Stimulated activated CD8-positive, alpha-beta memory T cell treated with anti-CD3 and anti-CD28 coated beads, Interleukin-2, amount 100 ng/mL, for 48 hours (primary cell): Measurements from ENCODE around the gene MIAT.
"Not testable (repeated sequence)": the region's sequence is repeated elsewhere in the genome, so short reads cannot be mapped to it uniquely, and the experiment has no call there.

Source experiments
- DNase-seq, 2 donors: peaks; one replicate each; pipeline ENCODE4 v3.0.0-alpha.2; 2020; ENCODE audit warnings: low read depth in 2 of 2

MIAT gene

DNA sequence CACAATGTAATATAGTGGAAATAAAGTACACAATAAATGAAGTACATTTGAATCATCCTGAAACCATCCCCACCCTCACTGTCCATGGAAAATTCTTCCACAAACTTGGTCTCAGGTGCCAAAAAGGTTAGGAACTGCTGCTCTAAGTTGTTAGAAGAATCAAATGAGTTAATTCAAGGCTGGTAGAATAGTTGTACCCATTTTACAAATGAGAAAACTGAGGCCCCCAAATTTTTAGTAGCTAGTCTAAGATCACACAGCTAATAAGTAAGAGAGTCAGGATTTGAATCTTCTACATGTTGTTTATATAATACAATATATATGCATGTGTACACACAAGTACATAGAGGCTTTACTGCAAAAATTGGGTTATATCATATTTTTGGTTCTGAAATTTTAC, 43.1 kb downstream of the MIAT start:
- DNase-seq: no peak

DNA sequence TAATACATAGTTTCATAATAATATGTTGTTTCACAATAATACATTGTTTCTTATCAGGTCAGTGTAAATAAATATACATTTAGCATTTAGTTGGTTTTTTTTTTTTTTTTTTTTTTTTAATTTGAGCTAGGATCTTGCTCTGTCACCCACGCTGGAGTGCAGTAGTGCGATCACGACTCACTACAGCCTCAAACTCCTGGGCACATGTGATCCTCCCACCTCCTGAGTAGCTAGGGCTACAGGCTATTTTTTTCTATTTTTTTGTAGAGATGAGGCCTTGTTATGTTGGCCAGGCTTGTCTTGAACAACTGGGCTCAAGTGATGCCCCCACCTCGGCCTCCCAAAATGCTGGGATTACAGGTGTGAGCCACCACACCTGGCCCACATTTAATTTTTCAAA, 43.5 kb downstream of the MIAT start:
- DNase-seq: no peak

DNA sequence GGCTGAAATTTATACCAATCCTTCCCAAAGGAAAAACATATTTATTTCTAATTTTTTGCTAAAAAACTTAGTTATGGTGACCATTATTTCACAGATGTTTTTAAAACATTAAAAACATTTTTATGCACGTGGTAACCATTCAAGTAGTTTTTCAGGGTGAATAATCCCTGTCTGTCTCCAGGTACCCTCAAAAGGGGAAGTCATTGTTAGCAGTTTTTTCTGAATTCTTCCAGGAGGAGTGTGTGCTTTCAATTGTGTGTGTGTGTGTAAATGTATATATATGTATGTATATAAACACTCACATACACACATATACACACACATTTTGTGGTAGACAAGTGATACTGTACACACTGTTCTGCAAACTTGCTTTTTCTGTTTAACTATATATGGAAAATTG, 43.9 kb downstream of the MIAT start:
- no peak for DNase-seq

DNA sequence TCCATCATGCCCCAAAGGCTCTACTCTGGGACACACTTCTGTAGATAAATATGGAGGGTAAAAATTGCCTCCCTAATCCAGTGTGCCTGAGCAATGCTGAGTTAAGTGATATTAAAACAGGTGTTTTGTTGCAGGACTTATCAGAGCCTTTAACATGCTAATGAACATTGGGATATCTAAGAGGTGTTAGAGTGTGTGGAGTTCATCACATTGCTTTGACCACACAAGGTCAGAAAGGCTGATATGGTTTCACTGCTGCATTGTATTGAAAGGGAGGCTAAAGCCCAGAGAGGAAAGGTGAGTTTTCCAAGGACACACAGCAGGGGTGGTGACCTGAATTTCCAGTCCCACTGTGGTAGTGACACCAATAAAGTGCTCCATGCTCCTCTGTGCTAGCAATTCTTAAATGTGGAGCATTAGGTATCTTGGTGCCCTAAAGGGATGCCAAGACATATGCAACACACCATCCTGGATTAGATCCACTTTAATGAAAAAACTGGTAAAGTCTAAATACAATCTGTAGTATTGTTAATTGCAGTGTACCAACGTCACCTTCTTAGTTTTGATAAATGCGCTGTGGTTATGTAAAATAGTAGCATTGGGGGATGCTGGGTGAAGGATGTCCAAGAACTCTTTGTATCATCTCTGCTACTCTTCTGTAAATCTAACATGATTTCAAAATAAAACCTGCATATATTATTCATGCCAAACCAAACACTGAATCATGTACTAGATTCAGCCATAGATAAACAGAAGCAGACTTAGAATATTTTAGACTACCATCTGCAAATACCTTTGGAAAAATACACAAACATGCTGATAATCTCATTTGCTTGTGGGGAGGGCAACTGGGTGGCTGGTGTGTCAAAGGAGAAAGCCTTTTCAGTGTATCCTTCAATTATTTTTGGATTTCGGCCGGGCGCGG, 45.8 kb downstream of the MIAT start:
- no peak for DNase-seq

DNA sequence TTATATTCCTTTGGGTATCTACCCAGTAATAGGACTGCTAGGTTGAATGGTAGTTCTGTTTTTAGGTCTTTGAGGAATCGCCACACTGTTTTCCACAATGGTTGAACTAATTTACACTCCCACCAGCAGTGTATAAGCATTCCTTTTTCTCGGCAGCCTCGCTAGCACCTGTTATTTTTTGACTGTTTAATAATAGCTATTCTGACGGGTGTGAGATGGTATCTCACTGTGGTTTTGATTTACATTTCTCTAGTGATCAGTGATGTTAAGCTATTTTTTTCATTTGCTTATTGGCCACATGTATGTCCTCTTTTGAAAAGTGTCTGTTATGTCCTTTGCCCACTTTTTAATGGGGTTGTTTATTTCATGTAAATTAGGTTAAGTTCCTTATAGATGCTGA, 48.0 kb downstream of the MIAT start:
- not testable (repeated sequence) for DNase-seq

DNA sequence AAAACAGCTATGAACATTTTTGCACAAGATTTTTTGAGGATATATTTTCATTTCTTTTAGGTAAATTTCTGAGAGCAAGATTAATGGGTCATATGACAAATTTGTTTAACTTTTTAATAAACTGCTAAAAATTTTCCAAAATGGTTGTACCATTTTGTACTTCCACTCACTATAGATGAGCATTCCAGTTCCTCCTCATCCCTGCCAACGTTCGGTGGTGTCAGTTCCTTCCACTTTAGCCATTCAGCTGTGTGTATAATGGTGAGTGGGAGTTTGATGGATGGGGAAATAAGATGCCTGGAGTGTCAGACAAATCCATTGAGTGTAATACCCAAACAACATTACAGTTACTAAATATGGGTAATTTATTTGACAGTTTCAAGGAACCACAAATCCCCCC, 49.7 kb downstream of the MIAT start:
- DNase-seq: no peak

DNA sequence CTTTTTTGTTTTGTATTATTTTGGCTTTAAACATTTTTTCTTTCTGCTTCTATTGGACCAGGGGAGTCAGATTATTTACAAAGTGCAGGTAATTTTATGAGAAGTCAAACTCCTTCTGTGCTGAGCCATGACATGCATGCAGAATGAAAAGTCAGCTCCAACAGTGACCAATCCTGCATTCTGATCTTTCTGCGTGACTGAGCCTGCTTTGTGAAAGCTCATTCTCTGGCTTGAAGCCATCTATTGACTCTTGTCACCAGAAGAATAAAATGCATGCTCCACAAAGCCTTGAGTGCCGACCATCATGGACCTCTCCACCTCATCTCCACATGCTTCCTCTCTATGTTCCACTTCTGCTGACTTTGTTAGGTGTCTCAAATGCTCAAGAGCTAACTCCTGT, 50.2 kb downstream of the MIAT start:
- no peak for DNase-seq

- no peak for DNase-seq
Measured at GRCh38 chr22:26708256-26709009, 51.0 kb downstream of the MIAT start.

GRCh38 chr22:26709617-26710390, 52.4 kb downstream of the MIAT start:
- DNase-seq: no peak

DNA sequence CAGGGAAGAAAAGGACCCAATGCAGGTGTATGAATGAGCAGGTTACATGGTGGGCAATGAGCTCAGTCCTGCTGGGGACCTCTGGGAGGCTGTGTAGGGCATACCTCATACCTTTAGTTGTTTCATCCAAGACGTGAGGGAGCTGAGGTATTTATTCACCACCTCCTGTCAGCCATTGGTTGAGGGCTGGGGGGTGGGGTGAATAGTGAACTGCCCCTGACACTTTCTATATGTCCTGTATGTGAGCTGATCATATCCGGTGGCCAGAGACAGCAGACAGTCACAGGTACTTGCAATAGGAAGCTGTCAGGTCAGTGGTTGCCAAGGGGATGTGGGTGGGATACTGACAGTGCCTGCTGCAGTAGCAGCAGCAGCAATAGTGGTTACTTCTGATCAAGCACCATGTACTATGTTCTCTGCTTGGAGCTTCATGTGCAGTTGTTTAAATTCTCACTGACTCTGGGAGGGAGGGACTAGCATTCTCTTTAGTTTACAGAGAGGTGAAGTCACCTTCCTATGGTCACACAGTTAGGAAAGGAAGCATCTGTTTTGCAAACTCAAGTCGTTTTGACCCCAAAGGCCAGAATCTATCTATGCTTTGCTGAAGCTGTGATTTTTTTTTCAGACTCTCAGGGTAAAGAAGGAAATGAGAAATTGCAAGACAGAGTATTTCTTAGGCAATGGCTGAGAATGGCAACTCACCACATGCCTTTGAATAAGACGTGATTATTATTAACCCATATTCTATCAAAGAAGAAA, 54.0 kb downstream of the MIAT start:
- DNase-seq: no peak

DNA sequence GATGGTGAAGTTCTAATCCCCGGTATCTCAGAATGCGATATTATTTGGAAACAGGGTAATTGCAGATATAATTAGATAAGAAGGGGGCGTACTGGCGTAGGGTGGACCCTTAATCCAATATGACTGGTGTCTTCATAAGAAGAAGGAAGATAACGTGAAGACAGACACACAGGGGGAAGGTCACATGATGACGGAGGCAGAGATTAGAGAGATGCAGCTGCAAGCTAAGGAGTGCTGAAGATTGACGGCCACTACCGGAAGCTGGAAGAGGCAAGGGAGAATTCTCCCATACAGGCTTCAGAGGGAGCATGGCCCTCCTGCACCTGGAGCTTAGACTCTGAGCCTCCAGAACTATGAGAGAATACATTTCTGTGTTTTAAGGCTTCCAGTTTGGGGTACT, 54.8 kb downstream of the MIAT start:
- DNase-seq: no peak

- DNase-seq: no peak
Measured at GRCh38 chr22:26713823-26714449, 56.5 kb downstream of the MIAT start.

GRCh38 chr22:26714971-26715370, 57.6 kb downstream of the MIAT start:
- DNase-seq: no peak

DNA sequence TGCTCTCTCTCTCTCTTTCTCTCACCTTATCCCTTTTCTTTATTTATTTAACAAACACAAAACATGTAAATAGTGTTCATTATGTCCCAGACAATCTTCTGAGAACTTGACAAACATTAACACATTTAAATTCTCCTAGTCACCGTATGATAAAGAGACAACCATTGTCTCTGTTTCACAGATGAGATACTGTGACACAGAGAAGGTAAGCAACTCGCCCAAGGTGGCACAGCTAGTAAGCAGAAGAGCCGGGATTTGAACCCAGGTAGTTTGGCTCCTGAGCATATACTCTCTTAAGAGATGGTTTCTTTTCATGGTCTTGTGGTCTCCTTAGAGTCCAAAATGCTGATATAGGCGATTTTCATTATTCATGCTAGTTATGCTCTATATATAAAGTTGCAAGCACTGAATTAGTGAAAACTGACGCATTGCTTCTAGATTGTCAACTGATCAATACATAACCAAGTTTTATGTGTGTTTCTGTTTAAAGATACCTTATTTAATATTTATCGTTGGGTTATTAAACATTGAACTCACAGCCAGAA, 58.1 kb downstream of the MIAT start:
- no peak for DNase-seq

DNA sequence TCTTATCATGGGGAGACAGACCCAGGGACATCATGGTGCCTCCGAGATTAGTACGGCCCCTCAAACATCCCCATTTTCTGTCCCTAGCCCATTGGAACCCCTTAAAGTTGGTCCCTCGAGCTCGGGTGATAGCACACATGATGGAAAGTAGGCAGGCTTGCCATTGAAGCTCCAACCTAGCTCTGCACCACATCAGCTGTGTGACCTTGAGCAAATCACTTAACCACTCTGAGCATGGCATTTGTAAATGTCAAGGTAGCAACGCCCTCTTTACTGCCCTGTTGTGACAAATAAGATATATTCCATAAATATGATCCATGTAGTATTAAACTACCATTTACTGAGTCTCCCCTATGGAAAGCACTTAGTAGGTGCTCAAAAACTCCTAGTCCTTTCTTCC, 61.1 kb downstream of the MIAT start:
- no peak for DNase-seq

GRCh38 chr22:26718905-26719304, 61.5 kb downstream of the MIAT start:
- no peak for DNase-seq

DNA sequence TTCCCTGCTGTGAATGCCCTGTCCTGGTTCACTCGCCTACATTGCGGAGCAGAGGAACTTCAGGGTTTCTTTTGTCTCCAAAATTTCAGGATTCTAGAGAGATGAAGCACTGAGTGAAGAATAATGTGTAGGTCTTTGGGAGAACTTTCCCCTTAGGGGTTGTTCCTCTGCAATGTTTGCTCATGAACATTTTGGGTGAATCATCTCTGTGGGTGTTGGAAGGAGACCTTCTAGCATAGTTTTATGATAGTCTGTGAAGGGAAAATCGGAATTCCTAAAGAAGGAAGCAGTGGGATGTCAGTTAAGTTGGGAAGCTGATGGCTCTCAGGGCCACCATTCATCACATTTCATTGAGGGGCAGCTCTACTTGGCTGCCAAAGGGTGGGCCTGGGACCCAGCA, 64.8 kb downstream of the MIAT start:
- no peak for DNase-seq

DNA sequence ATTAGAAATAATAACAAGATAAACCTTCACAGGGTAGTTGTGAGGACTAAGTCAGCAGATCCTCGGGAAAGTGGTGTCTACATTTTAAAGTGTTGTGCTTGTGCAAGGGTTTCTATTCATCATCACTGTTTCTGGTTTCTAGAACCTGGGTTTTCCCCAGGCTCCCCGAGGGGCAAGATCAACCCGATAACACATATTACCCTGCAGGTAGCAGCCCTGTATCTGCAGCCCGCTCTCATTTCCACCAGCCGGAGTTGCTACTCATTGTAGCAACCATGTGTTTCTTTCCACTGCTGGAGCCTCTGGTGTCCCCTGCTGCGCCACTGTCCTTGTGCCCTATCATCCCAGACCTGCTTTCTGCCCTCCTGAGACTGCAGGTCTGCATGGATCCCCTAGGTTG, 67.0 kb downstream of the MIAT start:
- DNase-seq: no peak

GRCh38 chr22:26725012-26725676, 67.8 kb downstream of the MIAT start:
- no peak for DNase-seq
